ENCODE measurements around the gene DCTN4. TPM values are rescaled to one million over a fixed set of nuclear protein-coding genes. Genes with fewer than 3 reads are reported as not detected.
A peak's percentile ranks its signal among the peaks of the same experiment; 100 is the strongest.

Gene DCTN4
- total and polyA plus RNA-seq, 2 of the 8 experiments (the other 6 are each of a cell fraction or from before 2014, with no cell fraction given): 20.5 to 42.7 TPM

DNA sequence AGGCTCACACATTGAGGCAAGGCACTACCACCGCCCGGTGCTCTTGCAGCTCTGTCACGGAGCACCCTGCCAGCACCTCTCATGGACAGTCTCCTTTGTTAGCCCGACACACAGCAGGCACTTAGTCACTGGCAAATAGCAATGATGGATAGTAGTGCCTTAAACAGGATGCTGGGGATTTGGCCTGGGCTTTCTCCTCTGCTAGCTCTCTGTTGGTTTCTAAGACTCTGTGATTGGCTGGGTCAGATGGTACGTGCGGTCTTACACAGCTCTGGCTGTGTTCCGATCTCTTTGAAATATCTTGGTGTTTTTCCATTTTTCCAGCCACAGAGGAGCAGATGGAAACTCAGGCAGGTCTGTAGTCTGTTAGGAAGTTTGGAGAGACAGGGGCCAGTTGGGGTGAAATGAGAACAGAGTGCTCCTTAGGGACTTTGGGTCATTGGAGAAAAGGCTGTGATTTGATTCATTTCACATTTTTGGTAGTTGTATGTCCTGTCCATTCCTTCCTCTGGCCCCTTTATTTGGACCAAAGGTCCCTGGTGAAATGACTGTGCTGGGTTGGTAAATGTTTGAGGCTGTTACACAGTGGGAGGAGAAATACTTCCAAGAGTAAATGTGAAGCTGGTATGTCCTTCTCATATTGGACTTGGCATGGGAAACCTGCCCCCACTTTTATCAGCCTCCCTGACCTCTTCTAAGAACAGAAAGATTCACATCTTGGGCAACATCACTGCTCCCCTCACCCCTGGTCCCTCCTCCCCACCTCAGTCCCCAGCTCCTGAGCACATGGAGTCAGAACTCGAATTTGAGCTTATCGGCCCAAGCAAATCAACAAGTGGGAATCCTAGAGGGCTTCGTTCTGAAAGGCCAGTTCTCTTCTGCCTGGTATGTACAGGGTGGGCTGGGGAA is 23.1 kb upstream of the DCTN4 start:
- H3K14ac ChIP-seq (ENCODE audit: insufficient read length): no peak overlapping the region
- no peak overlapping the region for H3K23ac ChIP-seq (ENCODE audit: insufficient read length)
- no peak overlapping the region for H3K9ac ChIP-seq (replicated peaks in 1 of 4; ENCODE audit: extremely low read depth in 1 of 4, low read depth in 3 of 4, low read length in 3 of 4)
- H3K4ac ChIP-seq (replicated peaks; ENCODE audit: insufficient read length, low read depth, low read length): no peak overlapping the region
- H4K91ac ChIP-seq (replicated peaks; ENCODE audit: insufficient read length, low read length): no peak overlapping the region
- H4K20me1 ChIP-seq (replicated peaks in 1 of 2; ENCODE audit: control insufficient read depth in 1 of 2, insufficient read depth in 2 of 2, low read length in 2 of 2): no peaks in the 10 kb centered on the region
- H2BK120ac ChIP-seq (replicated peaks; ENCODE audit: low read depth, low read length): no peak overlapping the region
- no peak overlapping the region for H4K8ac ChIP-seq (ENCODE audit: extremely low read depth, insufficient read depth, low read length)
- H2BK20ac ChIP-seq (ENCODE audit: low read length): no peak overlapping the region
- WGBS, 2 experiments (ENCODE audit: extremely low coverage in 1 of 2, insufficient coverage in 1 of 2, insufficient read length in 1 of 2, insufficient replicate concordance in 2 of 2, low coverage in 1 of 2, low lambda C conversion rate in 2 of 2, missing lambda C conversion rate in 1 of 2): 91% methylated on average over 10 of the region's 10 CpGs; no CpG with 5 or more reads in 1 of the 2 experiments
- peaks cover 6 to 19% (median 10%) of the 10 kb centered on the region in 4 experiments; a peak in 5 of 7 replicates for H3K4me1 ChIP-seq (replicated peaks in 1 of 4; ENCODE audit: control insufficient read depth in 3 of 4, insufficient read depth in 4 of 4, low read length in 3 of 4)
- H3K79me1 ChIP-seq (ENCODE audit: low read depth, low read length): no peaks in the 10 kb centered on the region
- H3K36me3 ChIP-seq (ENCODE audit: control insufficient read depth in 2 of 4, insufficient read depth in 4 of 4, low read length in 3 of 4): 0 out of 8 replicates have a peak, but pooled peaks cover 0 to 3% (median 0%) of the 10 kb centered on the region in 4 experiments
- H3K79me2 ChIP-seq (ENCODE audit: control insufficient read depth in 1 of 2, insufficient read depth in 2 of 2, low read length in 2 of 2): 0 out of 4 replicates have a peak, but pooled peaks cover 0 to 4% of the 10 kb centered on the region in 2 experiments
- H4K5ac ChIP-seq (ENCODE audit: insufficient read length, low read depth, low read length): no peak overlapping the region
- no peak overlapping the region for H2BK12ac ChIP-seq (ENCODE audit: low read depth, low read length)
- ChIA-PET POLR2A (ENCODE audit: partially characterized antibody) (interaction anchor here (0.6 to 2.1 kb wide), 4 partner anchors 23 to 341 kb away, joined by 3 to 10 read pairs (median 6); partner anchors contain the start of genes DCTN4 and RPS14), CTCF (ENCODE audit: partially characterized antibody) (interaction anchor here (0.8 to 6.5 kb wide), 11 partner anchors 17 to 372 kb away, joined by 3 to 40 read pairs (median 4); partner anchors contain the start of genes IRGM and RBM22)
- no peak for DNase-seq (ENCODE audit: low read depth in 1 of 2, low spot score in 2 of 2)
- no peak overlapping the region for H2AFZ ChIP-seq (ENCODE audit: low read length)
- no peak overlapping the region for H2BK5ac ChIP-seq (ENCODE audit: low read depth, low read length)
- H2AK5ac ChIP-seq (ENCODE audit: low read depth, low read length): no peak overlapping the region
- H3K9me3 ChIP-seq (ENCODE audit: insufficient read depth in 2 of 2, low read depth in 1 of 2, low read length in 1 of 2): no peaks in the 10 kb centered on the region; a peak in 2 of 4 replicates
- H3K4me3 ChIP-seq (ENCODE audit: extremely low read depth in 1 of 4, insufficient read depth in 2 of 4, low read depth in 3 of 4, low read length in 4 of 4): no peak overlapping the region
- no peak for FAIRE-seq
- peak overlapping the region; percentile 37; the same call in 1 of the 2 replicates for H2BK15ac ChIP-seq (ENCODE audit: low read length)
- H3K18ac ChIP-seq (ENCODE audit: extremely low read depth, low read length): no peak overlapping the region
- no peak overlapping the region for H3K27ac ChIP-seq (ENCODE audit: low read depth, low read length)
- H3K56ac ChIP-seq (replicated peaks; ENCODE audit: insufficient read length, low read depth, low read length): no peak overlapping the region
- peaks cover 7% of the 10 kb centered on the region; the same call in 1 of the 2 replicates for H3K23me2 ChIP-seq (ENCODE audit: low read depth, low read length)
- H3K4me2 ChIP-seq (ENCODE audit: insufficient read depth in 1 of 2, low read depth in 2 of 2, low read length in 2 of 2): no peak overlapping the region
- TF ChIP-seq ZNF274 (IDR thresholded peaks at IDR 0.05; ENCODE audit: borderline replicate concordance, extremely low read depth, low read length) (no peak), SIN3A (conservative IDR thresholded peaks at IDR 0.05 in 1 of 2, IDR thresholded peaks at IDR 0.05 in 1 of 2; ENCODE audit: low read depth in 1 of 2, low read length in 2 of 2) (no peak), SAP30 (IDR thresholded peaks at IDR 0.05; ENCODE audit: insufficient read depth, insufficient replicate concordance, low read length) (no peak), POLR2A (IDR thresholded peaks at IDR 0.05; ENCODE audit: control extremely low read depth in 1 of 2, low read depth in 2 of 2, low read length in 2 of 2) (no peak), CHD1 (IDR thresholded peaks at IDR 0.05; ENCODE audit: low read depth, low read length) (no peak)
- peaks cover 0 to 4% (median 0%) of the 10 kb centered on the region in 4 experiments; a peak in 2 of 7 replicates for H3K27me3 ChIP-seq (replicated peaks in 1 of 4; ENCODE audit: control insufficient read depth in 3 of 4, extremely low read depth in 1 of 4, insufficient read depth in 3 of 4, low read length in 3 of 4)

Data from H1 (cell line).